GM13977 (cell line): Measurements from ENCODE around the gene CTDNEP1.

Source experiments
- DNase-seq: peaks from one replicate; pipeline ENCODE4 v3.0.0; 2012; ENCODE audit warnings: low spot score
- CTCF ChIP-seq: IDR thresholded peaks from 2 replicates; pipeline ENCODE4 v1.5.1; 2012; ENCODE audit warnings: mild to moderate bottlenecking, control low read depth; ENCODE audit not compliant: insufficient read depth; ENCODE audit errors: extremely low read depth, missing control alignments
- in situ Hi-C: fragments of 300-500 bp; cut with MboI; formaldehyde crosslinking; loops from one replicate; pipeline ENCODE4 v1.12.0; 2022; ENCODE audit warnings: low sequenced_read_pairs, low pct_unique_long_range_greater_than_20kb, mixed read lengths, inconsistent platforms; ENCODE audit not compliant: unreplicated experiment

Gene CTDNEP1

GRCh38 chr17:7195971-7196370 is 55.6 kb downstream of the CTDNEP1 start:
- no peak for DNase-seq
- no peak for TF ChIP-seq CTCF
- in situ Hi-C loops, result no loop called here
